GM18517 (cell line): ENCODE results near the gene NKG7.
"Not testable (repeated sequence)": the region's sequence is repeated elsewhere in the genome, so short reads cannot be mapped to it uniquely, and the experiment has no call there.

Experiments
- ATAC-seq: cut with Tn5 transposase; IDR thresholded peaks from one replicate; pipeline ENCODE4 v1.9.1; 2021; ENCODE audit warnings: mild to moderate bottlenecking, moderate library complexity; ENCODE audit not compliant: unreplicated experiment

The NKG7 gene, protein sequence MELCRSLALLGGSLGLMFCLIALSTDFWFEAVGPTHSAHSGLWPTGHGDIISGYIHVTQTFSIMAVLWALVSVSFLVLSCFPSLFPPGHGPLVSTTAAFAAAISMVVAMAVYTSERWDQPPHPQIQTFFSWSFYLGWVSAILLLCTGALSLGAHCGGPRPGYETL

DNA sequence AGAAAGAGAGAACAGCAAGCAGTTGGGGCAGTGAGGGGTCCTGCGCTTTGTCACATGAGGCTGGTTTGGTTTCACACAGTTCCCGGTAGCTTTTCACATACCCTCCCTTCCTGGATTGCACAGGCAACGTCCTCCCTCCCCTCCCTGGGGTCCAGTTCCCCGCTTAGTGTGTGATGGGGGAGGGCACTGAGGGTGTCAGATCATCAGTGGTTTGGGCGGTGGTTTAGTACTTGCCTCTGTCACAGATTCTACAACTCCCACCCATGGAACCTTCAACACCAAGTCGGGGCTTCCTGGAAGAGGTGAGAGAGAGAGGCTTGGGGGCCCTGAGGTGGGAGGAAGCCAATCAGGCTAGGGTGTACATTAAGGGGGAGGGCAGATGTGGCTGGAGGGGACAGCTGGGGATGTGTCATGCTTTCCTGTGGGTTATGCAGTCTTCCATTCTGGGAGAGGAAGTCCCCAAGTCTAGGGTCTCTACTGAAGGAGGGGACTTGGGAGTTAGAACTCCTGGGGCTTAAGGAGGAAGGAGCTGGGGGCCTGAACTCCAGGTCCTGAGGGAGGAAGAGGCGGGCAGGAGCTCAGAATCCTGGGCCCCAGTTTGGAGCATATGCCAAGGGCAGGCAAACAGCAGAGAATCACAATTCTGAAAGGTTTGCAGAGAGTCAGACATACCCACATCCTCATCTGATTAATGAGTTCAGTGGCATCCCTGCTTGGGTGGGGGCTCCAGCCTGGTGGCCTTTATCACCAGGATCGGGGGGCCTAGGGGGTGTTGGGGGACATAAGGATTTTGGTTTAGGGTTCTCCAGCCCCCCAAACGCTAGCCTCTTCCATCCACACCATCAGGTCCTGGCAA is at the start of gene NKG7:
TSS of gene NKG7 (minus strand) at position 6 of the 856 bp plus-strand sequence. CDS start 119 bp downstream, outside the sequence.
- no peak for ATAC-seq

DNA sequence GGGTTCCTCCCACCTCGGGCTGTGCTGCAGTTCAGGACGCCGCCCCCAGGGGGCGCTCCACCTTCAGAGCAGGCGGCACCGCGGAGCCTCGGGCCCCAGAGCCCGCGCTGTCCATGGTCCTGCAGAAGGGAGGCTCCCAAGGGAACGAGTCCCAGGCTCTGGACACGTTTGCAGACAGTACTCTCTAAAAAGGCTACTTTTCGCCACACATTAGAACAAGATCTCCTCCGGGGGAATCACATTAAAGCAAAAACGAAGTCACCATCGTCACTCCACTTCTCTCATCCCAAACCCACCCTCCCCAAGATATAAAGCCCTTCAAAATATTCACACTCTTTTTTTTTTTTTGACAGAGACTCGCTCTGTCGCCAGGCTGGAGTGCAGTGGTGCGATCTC is 49.6 kb upstream of the NKG7 start:
- no peak for ATAC-seq

DNA sequence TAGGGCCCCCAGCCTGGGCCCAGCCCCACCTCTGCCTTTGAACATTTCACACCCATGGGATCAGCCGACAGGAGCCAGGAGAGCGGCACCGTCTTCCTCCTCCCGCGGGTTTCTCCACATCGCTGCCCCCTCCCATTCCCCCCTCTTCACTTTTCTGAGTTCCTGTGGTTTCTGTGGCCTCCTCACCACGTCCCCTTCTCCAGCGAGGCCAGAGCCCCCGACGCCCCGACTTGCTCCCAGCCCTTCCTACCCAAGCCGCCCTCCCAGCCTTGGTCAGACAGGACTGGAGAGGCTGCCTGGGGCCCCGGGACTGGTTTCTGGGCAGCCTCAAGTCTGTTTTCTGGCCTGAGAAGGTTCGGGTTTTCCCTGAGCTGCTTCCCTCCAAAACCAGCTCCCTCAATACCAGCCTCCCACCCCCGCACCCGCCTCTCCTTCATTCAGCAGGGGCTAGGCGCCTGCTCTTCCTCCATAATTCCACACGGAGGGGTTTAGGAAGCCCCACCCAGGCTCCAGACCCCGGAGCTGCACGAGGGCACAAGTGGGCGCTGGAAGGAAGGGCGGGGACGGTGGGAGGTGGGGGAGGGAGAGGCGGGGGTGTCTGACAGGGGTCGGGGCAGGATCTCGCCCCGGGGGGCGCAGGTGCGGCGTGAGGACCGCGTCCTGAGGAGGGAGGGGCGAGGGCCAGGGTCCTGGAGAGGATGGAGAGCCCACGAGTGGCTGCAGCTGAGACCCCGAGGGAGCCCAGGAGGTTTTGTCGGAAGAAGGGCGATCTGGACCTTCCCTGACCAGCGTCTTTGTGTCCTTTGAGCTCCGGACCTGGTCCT is 49.0 kb upstream of the NKG7 start:
- ATAC-seq: no peak

DNA sequence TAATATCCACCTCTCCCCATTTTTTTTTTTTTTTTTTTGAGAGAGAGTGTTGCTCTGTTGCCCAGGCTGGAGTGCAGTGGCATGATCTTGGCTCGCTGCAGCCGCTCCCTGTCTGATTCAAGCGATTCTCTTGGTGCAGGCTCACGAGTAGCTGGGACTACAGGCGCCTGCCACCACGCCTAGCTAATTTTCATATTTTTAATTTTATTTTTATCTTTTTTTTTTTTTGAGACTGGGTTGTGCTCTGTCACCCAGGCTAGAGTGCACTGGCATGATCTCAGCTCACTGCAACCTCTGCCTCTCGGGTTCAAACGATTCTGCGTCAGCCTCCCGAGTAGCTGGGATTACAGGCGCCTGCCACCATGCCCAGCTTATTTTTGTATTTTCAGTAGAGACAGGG is 48.1 kb upstream of the NKG7 start:
- ATAC-seq: not testable (repeated sequence)

DNA sequence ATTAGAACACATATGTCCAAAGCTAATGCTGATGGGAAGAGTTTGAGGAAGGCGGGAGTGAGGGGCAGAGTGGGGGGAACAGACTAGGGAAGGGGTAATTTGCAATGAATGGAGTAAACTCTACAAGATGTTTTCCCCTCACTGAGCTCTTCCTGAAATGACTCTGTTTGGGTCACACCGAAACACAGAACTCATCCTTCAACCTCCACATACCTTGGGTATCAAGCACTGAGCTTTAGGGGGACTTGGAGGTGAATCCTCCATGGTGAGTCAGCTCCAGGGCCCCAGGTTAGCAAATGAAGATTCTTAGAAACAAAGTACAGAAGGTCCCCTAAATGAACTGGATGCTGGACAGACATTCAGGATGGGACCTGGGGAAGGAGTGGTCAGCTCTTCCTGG is 46.3 kb upstream of the NKG7 start:
- ATAC-seq: no peak

DNA sequence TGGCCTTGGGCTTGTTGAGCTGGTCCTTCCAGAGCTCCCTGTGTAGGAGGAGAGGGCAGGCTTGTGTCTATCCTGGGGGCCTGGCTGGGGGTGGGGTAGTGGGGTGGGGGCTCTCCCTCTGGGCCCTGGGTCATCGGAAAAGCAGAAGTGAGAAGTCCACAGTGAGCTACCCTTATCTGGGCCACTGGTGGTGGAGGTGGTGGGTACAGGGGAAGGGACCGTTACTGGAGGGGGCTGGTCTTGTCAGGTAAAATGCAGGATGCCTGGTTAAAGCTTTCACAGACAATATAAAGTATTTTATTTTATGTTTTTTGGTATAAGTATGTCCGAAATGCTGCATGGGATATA is 45.3 kb upstream of the NKG7 start:
- peak; percentile 35 for ATAC-seq

DNA sequence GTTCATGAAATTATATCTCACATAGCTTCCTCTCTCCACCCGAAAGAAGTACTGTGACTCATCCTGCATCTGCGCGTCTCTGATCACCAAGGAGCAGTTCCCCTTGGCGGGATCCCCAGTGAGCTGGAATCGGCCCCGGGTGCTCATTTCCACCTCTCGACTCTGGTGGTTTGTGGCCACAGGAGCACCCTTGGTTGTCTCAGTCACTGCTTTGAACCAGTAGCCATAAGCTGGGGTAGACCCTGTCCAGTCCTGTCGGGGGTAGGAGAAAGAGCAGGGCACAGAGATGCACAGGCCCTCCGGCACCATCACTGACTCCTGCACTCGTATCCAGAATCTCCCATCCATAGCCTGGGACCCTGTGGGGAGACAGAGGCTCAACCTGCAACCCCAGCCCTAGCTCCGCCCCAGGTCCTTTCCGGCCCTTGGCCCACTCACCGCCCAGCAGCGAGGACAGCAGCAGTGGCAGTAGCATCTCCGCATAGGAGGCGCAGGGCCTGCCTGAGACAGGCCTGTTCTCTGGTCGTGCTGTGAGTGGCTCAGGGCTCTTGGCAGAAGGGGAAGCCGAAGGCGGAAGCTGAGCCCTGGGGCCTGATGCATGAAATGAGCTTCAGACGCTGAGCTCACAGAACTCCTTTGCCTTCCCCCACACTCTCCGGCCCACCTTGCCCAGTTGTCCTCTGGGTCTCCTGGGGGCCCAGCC is 44.8 kb upstream of the NKG7 start, which contains the start of gene SIGLEC10:
TSS of gene SIGLEC10 (minus strand) at position 536 of the 703 bp plus-strand sequence. CDS start at position 475, 61 bp downstream.
- peak; percentile 69 for ATAC-seq

DNA sequence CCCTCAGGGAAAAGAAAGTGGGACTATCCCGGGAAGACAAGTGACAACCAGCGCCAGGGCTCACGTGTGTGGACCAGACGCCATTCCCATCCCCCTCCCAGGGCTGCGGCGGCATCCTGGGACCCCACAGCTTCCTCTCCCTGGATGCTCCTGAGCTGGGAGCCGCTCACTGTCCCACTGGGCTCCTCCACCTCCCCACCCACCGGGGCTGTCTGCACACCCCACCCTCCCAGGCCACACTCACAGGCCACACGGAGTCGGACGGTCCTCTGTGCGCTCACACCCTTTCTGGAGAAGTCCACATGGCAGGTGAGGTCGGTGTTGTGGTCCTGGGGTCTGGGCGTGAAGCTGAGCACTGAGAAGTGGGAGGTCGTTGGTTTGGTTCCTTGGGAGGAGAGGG is 44.0 kb upstream of the NKG7 start:
- not testable (repeated sequence) for ATAC-seq

DNA sequence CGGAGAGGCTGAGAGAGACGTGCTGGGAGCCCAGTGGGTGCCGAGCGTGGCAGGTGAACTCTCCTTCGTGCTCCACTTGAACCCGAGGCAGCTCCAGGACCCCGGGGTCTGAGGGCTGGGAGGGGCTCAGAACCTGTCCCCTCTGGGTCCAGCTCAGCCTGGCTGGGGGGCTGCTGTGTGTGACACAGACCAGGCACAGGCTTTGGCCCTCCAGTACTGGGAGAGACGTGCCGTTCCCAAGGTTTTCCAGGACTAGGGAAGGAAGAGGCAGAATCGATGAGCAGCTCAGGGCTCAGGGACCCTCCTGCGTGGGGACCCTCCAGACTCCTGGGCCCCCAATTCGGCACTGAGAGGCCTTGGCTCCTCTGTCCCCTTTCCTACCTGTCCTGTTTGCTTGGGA is 42.7 kb upstream of the NKG7 start:
- no peak for ATAC-seq

DNA sequence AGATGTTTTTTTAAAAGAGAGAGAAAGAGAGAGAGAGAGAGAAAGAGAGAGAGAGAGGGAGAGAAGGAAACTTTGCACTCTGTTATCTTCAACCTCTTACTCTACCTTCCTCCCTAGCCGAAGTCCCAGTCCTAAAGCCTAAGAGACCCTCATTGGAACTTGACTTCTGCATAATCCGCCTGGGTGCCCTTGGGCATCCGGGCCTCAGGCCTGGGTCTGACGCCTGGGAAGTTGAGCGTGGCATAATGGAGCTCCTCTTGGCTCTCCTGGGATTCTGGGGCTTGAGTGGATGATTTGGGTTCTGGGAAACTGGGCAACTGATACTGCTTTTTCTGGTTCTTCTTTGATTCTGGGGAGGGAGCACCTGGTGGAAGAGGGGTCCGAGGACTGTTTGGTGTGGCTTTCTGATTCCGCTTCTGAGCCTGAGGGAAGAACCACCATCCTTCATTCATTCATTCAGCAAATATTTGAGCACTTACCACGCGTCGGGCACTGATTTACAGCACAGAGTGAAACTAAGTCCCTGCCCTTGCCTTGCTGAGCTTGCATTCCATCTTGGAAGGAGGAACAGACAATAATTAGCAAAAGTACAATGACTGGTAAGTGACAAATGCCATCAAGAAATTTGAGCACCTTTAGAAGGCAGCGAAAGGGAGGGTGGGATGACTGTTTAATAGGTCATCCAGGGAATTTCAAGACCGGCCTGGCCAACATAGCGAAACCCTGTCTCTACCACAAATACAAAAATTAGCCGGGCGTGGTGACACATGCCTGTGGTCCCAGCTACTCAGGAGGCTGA is 38.7 kb upstream of the NKG7 start:
- ATAC-seq: no peak

DNA sequence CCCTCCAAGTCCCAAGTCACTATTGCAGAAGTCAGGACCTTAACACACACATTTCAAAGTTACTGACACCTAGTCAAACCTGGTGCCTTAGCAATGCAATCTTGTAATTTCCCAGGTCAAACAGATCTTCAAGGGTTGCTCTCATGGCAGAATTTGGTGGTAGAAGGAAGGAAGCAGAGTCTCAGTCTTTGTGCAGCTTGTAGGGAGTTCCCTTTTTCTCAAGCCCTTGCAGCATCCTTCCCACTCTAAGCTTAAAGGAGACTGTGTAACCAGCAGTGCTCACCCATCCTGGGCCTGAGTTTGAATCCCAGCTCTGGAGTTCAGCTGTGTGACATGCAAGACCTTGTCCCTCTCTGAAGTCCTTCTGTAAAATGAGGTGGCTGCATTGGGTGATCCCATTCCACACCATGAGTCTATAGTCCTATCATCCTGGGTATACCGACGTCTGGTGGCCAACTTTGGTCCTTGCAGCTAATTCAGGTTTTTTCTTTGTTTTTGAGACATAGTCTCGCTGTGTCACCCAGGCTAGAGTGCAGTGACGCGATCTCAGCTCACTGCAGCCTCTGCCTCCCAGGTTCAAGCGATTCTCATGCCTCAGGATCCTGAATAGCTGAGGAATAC is 35.2 kb upstream of the NKG7 start:
- ATAC-seq: no peak

DNA sequence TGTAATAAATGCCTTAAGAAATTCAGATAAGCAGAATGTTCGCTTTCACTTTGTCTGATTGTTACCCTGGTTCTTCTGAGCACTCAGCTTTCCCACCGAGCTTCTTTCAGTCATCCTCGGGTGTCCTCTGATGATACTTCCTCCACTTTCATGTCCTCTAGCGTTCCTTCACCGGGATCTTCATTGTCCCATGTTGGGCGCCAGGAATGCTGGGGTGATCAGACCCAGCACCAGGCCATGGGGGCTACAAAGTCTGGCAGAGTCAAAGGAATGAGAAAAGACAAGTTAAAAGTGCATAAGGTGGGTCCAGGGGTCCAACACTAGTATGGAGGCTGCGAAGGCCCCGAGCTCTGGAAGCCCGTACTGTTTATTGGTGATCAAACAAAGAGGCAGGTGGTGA is 29.7 kb upstream of the NKG7 start:
- no peak for ATAC-seq

DNA sequence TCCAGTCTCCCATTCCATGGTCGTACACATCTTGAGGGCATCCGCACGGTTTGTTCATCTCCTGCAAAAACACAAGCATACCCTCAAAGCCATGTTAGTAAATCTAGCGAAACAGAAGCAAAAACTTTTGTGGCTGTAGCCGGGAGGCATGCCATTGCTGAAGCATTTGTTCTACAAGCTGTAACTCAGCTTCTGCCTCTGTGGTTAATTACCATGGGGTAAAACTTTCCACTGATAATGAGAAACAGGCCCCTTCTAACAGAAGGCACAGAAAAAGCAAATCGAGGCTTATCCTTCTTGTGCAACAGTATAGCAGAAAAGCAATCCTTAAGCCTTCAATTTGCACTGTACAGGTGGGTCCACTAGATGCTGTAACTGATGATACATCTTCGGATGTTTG is 27.5 kb upstream of the NKG7 start:
- ATAC-seq: not testable (repeated sequence)

DNA sequence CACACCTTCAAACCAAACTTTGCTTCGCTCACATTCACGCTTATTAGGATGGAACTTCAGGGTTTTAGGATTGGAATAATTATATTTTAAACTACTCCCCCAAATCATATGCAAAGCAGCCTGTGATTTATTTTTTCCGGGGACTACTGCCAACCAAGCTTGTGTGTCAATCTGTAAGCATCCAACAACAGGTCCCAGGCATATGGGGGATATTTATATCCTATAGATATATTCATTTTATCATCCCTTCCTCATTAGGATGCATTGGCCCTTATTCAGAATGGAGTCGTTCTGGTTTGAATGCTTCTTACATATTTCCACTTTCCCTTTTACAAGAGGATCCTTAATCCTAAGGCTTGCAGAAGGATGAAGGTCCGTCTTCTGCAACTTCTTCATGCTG is 26.8 kb upstream of the NKG7 start:
- ATAC-seq: no peak

DNA sequence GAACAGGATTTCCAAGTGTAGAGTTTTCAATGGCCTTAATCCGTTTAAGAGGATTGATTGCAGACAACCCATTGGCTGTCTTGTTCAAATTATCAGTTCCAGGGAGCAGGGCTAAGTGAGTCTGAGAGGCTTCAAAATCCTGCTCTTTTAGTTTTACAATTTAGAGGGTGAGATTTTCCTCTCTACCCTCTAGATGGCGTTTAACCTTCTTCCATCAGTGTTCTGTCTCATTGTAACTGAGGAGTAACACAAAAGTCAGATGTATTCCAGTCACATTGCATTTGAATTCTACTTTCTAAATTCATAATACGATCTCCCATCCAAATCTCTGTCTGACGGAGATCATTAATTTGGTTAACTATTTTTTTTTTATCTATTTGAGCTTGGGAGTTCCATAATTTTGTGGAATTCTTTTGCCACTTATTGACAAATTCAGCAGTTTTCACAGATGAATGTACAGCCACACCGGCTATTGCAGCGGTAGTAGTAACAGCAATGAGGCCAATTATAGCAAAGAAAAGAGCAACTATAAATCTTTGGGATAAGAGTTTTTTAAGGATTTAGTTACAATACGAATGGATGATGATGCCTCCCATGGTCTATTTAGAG is 25.7 kb upstream of the NKG7 start:
- ATAC-seq: no peak

DNA sequence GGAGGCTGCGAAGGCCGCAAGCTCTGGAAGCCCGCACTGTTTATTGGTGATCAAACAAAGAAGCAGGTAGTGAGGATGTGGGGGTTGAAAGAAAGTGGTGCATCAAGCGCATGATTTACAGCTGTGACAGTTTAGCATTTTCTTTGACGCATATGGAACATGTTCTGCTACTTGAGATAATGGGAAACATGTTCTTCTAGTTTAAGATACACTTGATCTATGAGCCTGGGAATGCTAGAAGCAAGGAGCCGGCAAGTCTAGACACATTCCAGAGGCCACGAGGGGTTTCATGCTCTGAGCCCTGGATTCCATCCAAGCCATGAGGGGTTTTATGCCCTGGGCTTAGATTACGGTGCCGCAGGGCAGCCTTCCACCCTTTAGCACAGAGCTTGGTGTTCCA is 25.0 kb upstream of the NKG7 start:
- ATAC-seq: not testable (repeated sequence)

DNA sequence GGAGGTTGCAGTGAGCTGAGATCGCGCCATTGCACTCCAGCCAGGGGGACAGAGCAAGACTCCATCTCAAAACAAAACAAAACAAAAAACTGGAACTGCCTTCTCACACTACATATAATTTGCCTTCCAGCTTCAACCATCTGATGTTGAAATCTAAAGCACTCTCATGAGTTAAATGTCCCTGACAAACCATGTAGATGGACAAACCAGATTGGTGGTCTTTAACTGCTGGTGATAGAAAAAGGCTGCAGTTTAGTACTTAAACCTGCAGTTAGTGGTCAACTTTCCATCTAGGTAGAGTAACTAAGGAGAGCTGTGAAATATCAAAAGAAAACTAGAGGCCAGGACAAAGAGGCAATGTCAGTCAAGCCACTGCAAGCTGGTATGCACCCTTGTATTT is 23.7 kb upstream of the NKG7 start:
- no peak for ATAC-seq

DNA sequence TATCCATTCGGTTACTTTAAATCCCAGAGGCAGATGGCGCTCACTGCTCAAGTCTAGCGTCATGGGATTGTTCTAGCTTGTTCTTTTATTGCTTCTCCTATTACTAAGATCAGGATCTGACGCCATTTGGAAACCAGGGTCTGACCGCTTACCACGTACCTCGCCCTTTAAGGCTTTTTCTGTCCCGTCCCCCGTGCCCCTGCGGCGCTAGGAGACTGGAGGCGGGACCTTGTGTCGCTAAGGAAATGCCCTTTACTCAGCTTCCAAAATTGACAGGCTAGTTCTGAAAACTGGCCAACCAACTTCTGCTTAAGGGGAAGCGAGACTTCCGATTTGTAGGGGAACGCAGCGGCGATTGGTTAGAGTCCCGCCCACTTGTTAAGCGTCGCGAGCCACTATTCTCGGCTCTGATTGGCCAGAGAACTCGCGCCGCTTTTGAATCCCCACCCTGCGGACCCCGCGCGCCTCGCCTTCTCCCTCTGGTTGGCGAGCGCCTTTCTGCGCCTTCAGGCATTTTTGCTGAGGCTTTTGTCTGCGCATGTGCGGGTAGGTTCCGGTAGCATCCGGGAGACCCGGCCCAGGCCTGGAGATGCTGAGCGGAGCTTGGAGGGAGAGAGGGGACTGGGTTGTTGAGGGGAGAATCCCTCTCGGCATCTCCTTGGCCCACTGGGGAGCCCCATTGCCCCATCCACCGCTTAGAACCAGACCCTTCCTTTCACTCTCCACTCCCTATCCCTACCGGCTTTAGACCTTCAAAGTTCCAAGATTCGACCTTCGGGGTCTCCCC is 21.8 kb upstream of the NKG7 start:
- ATAC-seq: peak; percentile 88

DNA sequence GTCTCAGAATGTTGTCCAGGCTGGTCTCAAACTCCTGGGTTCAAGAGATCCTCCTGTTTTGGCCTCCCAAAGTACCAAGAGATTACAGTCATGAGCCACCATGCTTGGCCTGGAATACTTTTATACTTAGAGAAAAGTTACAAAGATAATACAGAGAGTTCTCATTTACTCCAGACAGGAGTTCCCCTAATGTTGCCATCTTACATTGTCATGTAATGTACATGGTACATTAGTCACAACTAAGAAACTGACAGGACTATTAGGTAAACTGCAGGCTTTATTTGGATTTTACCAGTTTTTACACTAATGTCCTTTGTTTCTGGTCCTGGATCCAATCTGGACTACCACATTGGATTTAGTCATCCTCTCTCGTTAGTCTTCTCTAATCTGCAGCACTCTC is 20.2 kb upstream of the NKG7 start:
- no peak for ATAC-seq
